Ammon's horn (tissue), 1 donor: ENCODE data around the gene LCN12.

Source experiments
- DNase-seq: peaks from one replicate; pipeline ENCODE4 v3.0.0-alpha.2; 2016; ENCODE audit warnings: low spot score

Gene LCN12

GRCh38 chr9:136958898-136959850, 7.1 kb downstream of the LCN12 start:
- no peak for DNase-seq

DNA sequence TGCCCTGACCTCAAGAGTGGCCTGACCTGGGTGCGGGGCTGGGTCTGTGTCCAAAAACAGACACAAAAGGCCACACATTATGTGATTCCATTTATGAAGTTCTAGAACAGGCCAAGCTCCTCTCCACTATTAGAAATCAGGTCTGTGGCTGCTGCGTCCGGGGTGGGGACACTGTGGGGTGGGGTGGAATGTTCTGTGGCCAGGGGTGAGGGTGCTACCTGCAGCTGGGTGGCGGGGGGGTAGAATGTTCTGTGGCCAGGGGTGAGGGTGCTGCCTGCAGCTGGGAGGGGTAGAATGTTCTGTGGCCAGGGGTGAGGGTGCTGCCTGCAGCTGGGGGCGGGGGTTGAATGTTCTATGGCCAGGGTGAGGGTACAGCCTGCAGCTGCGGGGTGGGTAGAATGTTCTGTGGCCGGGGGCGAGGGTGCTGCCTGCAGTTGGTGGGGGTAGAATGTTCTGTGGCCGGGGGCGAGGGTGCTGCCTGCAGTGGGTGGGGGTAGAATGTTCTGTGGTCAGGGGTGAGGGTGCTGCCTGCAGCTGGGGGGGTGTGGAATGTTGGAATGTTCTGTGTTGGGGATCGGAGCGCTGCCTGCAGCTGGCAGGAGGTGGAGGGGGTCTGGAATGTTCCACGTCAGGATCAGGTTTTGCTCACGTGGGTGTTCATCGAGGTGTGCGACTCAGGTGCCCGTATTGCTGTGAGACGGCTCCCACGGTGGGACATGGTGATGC, 8.3 kb downstream of the LCN12 start:
- no peak for DNase-seq

DNA sequence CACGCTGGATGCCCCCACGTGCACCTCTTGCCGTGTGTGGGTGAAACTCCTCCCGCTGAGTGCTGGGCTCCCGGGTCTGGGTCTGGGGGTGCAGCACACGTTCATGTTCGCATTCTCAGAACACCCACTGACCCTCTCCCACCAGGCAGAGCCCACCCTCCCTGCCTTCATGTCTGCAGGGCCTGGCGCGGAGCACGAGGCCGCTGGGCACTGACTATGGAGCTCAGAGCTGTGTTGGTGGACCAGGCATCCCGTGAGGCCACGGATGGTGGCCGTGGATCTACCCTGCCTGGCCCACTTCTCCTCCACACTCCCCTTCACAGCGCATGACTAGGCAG, 8.8 kb downstream of the LCN12 start:
- DNase-seq, result no peak

- peak; percentile 44 for DNase-seq
Measured at GRCh38 chr9:136961279-136962065, 9.4 kb downstream of the LCN12 start.

GRCh38 chr9:136962163-136962562, 10.1 kb downstream of the LCN12 start:
- no peak for DNase-seq

DNA sequence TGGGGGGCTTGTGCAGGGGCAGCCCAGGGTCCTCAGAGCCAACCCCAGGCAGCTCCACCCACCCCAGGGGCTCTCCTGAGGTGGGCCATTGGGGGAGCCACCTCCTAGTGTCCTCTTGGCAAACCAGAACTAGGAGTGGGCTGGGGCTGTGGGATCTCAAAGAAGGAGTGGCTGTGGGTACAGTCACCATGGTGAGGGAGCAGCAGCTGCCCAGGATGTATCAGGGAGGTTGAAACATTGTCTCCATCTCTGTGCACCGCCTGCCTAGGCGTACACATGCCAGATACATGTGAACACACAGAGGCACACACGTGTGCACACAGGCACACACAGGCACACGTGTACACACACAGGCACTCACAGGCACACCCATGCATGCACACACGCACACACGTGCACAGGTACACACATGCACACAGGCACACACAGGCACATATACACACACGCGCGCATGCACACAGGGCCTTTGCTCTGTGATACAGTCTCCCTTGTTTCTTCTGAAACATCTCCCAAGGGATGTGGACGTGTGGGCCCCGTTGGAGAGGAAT, 10.7 kb downstream of the LCN12 start:
- DNase-seq, result no peak

DNA sequence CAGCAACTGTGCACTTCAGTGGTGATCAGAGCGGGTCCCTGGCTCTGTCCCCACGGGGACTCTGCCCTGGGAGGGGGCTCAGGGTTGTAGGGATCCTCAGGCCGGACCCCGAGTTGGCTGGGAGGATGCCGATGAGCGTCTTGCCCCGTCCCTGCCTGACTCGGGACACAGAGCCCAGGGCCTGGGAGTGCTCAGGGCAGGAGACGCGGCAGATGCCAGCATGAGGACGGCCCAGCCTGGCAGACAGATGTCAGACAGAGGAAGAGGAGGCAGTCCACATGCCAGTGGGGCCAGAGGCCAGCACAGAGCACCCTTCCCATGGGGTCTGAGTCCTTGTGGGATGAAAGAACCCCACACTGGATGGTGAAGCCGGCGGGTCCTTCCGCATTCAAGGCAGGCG, 11.3 kb downstream of the LCN12 start:
- peak; percentile 34 for DNase-seq

- no peak for DNase-seq
Measured at GRCh38 chr9:136963751-136964150, 11.7 kb downstream of the LCN12 start.

DNA sequence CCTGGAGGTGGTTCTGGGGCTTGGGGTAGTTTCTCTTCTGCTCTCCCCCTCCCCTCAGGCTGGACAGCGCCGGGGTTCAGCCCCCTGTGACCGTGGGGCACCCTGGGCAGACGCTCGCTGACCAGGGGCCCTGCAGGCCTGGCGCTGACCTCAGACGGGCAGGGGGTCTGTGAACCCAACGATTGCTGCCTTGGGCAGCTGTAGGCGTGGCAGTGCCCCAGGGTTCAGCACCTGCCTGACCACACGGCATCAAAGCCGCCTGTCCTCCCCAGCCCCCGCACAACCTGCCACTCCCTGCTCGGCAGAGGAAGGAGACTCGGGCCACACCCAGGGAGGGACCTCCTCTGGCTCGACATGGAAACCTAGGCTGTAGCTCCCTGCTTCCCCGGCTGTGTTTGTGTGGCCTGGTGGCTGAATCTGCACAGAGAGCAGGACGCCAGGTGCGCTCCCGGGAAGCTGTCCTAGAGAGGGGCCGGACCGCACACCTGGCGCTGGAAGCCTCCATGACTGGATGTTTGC, 12.2 kb downstream of the LCN12 start:
- no peak for DNase-seq

DNA sequence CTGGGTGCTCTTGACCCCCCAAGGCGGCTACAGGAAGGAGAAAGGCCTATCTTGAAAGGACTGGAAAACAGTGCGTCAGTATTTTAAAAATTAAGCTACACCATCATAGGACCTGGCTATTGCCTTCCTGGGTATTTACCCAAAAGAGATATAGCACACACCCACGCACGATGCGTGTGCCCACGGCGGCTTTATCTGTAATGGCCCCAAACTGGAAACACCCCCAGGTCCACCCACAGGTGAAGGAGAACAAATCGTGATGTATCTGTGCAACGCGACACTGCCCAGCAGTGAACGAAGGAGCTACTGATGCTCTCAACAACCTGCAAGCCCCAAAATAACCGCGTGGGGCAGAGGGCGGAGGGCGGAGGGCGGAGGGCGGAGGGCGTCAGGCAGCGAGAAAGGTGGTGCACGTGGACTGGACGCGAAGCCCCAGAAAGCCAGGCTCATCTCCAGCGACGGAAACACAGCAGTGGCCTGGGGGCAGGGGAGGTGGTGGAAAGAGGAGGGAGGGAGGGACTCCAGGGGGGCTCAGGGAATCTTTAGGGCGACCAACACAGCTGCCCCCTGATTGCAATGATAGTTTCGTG, 12.9 kb downstream of the LCN12 start:
- no peak for DNase-seq

DNA sequence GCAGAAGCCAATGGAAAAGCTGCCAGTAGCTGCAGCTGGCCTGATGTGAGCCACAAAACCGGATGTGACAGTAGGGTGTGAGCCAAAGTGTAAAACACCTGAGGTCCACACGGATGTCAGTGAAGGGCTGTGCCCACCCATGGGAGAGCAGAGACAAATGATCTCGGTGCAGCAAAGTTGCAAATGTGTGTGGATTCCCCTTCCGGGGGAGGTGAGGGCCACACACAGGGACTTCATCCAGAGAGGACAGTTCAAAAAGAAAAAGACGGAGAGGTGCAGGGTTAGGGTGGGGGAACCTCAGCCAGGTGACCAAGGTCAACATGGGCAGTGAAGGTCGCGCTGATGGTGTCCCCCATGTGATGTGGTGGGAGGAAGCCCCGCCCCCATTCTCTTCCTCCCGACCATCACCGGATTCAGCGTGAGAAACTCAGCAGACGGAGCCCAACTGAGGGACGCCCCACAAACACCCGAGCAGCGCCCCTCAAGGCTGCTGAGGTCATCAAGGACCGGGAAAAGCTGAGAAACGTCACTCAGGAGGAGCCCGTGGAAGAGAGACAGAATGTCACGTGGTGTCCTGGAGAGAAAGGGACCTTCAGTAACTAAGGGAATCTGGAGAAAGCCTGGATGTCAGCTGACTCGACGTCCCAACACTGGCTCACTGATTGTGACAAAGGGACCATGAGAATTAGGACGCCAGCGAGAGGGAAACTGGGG, 13.9 kb downstream of the LCN12 start:
- DNase-seq, result peak; percentile 92

- DNase-seq, result no peak
Measured at GRCh38 chr9:136968333-136969127, 16.5 kb downstream of the LCN12 start.

GRCh38 chr9:136969150-136969549, 17.1 kb downstream of the LCN12 start:
- no peak for DNase-seq

- DNase-seq, result no peak
Measured at GRCh38 chr9:136969774-136970173, 17.7 kb downstream of the LCN12 start.

DNA sequence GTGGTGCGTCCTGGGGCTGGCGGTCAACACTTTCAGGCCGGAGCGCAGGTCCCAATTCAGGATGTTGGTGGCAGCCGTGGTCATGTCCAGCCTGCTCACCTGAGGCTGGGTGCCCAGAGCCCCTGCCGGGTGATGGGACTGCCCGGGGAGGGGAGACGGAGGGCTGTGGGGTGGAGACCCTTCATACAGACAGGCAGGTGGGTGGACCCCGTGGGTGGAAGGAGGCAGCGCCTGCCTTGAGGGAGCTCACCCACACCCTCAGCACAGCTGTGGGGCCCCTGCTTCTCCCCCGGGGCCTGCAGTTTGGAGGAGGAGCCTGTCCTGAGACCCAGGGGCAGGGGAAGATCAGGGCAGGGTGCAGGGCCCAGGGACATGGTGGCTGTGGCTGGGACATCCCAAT, 18.3 kb downstream of the LCN12 start:
- DNase-seq, result no peak

DNA sequence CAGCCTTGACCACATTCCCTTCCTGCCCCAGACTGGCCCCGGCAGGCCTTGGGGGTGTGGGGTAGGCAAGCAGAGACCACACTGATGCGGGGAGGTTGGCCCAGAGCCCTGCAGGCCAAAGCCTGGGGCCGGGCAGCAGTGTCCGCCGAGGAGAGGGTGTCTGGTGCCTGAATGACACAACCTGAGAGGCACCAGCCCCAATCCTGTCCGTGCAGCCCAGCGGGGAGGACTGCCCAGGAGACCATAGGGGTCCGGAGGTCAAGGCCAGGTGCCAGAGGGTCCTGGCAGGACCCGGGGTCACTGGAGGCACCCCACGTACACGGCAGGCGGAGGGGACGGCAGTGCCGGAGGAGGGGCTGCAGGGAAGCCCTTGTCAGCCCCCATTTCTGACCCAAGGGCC, 19.7 kb downstream of the LCN12 start:
- no peak for DNase-seq

DNA sequence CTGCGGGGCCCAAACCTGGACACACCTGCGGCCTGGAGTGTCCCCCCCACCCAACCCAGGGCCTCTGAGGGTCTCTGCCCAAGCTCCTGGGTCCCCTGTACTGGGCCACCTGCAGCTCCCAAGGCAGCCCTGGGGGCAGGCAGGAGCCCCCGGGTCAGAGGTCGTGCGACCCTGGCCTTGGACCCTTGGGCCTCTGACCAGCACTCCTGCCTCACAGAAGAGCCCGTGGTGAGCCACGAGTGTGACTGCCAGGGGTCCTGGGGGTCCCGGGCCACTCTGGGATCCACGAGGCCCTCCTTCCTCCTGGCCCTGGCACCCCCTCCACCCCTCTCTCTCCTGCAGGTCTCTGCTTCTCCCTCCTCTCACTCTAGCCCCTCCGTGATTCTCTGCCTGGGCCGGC, 20.3 kb downstream of the LCN12 start:
- DNase-seq, result no peak

DNA sequence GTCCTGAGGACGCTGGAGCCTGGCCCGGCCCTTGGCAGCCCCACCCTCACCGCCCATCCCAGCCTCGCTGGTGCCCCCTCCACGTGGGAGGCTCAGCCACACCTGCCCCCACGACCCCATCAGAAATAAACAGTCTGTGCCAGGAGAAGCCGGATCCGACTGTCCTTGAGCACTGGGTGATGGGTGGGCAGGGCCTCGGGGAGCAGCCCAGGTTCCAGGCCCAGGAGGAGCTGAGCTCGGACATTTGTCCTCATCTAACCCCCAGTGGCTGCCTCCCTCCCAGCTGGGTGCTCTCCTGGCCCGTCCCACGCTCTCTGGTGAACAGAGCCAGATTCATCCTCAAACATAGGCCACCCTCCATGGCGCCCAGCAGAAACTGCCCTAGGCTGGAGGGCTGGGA, 20.7 kb downstream of the LCN12 start:
- DNase-seq, result no peak

DNA sequence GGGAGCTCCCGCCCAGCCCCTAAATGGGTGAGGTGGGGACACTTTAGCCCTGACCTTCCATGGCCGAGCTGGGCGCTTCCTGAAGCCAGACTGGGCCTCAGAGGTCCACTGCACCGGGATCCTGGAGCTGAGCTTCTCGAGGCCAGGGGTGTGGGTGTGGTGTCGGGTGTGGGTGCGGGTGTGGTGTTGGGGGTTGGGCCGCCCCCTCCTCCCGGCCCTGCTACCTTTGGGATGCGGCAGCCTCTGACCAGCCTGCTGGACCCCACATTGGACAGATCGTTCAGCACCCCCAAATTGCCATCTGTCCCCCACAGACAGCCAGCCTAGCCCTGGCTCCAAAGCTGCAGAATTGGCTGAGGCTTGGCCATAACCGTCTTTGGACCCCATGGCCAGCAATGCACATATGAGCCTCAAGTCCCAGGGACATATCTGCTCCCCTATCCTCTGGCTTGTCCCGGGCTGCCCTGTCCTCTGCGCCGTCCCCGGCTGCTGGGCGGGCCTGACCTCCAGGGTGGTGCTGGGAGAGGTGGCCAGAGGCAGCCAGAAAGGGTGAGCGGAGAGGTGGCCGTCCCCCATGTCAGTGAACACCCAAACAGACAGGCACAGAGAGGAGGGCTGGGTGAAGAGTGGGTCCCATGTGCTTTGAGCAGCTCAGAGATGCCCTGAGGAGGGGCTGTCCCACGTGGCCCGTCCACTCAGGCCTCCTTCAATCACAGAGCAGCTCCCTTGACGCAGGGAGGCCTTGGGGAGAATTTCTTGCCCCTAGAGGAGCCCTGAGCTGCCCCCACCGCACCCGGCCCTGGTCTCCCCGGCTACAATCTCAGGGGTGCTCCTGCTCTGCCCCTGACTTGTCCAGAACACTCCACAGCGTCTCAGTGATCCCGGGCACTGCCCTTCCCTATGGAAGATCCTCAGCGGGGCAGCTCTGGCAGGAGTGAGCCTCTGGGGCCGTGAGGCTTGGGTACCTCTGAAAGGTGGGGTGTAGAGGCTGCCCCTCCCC, 21.8 kb downstream of the LCN12 start:
- no peak for DNase-seq
